GM23338 (cell line): ENCODE measurements around the gene SLCO3A1. TPM values are rescaled to one million over a fixed set of nuclear protein-coding genes. Genes with fewer than 3 reads are reported as not detected.
A peak's percentile ranks its signal among the peaks of the same experiment; 100 is the strongest.

Experiments used
- ATAC-seq: fragments of 200-7000 bp; cut with Tn5 transposase; 3 replicates; pipeline ENCODE4 v1.9.1; 2020
- DNase-seq: peaks from one replicate; pipeline ENCODE4 v3.0.0-alpha.2; 2015; ENCODE audit warnings: low spot score
- H2AFZ ChIP-seq: fragments of 200-600 bp; sonication (generic); 2 replicates; pipeline ENCODE4 v1.8.0; 2016; ENCODE audit warnings: antibody characterized with exemption, mild to moderate bottlenecking, moderate library complexity
- H3F3A ChIP-seq: fragments of 200-600 bp; sonication (generic); replicated peaks from 2 replicates; pipeline ENCODE4 v1.8.0; 2017; ENCODE audit warnings: antibody characterized with exemption, mixed run types, low read depth
- H3K27ac ChIP-seq: fragments of 200-600 bp; sonication (generic); 2 replicates; pipeline ENCODE4 v1.6.1; 2016; ENCODE audit warnings: low read depth
- H3K27me3 ChIP-seq: fragments of 200-600 bp; sonication (generic); 2 replicates; pipeline ENCODE4 v1.8.0; 2016; ENCODE audit warnings: mild to moderate bottlenecking, mixed run types, moderate library complexity; ENCODE audit not compliant: insufficient read depth
- H3K36me3 ChIP-seq: fragments of 200-600 bp; sonication (generic); 2 replicates; pipeline ENCODE4 v1.8.0; 2016; ENCODE audit warnings: mild to moderate bottlenecking; ENCODE audit not compliant: insufficient read depth
- H3K4me1 ChIP-seq: fragments of 200-600 bp; sonication (generic); 2 replicates; pipeline ENCODE4 v1.8.0; 2016; ENCODE audit warnings: mild to moderate bottlenecking, moderate library complexity; ENCODE audit not compliant: insufficient read depth
- H3K4me2 ChIP-seq: fragments of 200-600 bp; sonication (generic); 2 replicates; pipeline ENCODE4 v1.7.1; 2017; ENCODE audit warnings: mixed run types
- H3K4me3 ChIP-seq: fragments of 200-600 bp; sonication (generic); 2 replicates; pipeline ENCODE4 v1.6.1; 2016; ENCODE audit warnings: mixed run types
- H3K79me2 ChIP-seq: fragments of 200-600 bp; sonication (generic); replicated peaks from 2 replicates; pipeline ENCODE4 v1.8.0; 2017; ENCODE audit warnings: mild to moderate bottlenecking; ENCODE audit not compliant: insufficient read depth
- H3K9me2 ChIP-seq: fragments of 200-600 bp; sonication (generic); 2 replicates; pipeline ENCODE4 v1.8.0; 2017; ENCODE audit not compliant: insufficient read depth
- H4K20me1 ChIP-seq: fragments of 200-600 bp; sonication (generic); replicated peaks from 2 replicates; pipeline ENCODE4 v1.8.0; 2017; ENCODE audit warnings: mild to moderate bottlenecking; ENCODE audit not compliant: insufficient read depth
- H3K27ac Mint-ChIP-seq: 2 replicates; pipeline ENCODE4 v1.8.0; 2020; ENCODE audit warnings: inconsistent platforms, mild to moderate bottlenecking, moderate library complexity, mixed read lengths
- H3K27me3 Mint-ChIP-seq: 3 replicates; pipeline ENCODE4 v1.8.0; 2022; ENCODE audit warnings: low read depth, mild to moderate bottlenecking, moderate library complexity, mixed read lengths, inconsistent platforms; ENCODE audit not compliant: insufficient read depth, poor library complexity
- H3K36me3 Mint-ChIP-seq: 3 replicates; pipeline ENCODE4 v1.8.0; 2021; ENCODE audit warnings: low read depth, mild to moderate bottlenecking, inconsistent platforms, moderate library complexity, mixed read lengths
- H3K4me1 Mint-ChIP-seq: 3 replicates; pipeline ENCODE4 v1.8.0; 2020; ENCODE audit warnings: mild to moderate bottlenecking, inconsistent platforms, mixed read lengths
- H3K4me3 Mint-ChIP-seq: 3 replicates; pipeline ENCODE4 v1.8.0; 2021; ENCODE audit warnings: moderate library complexity, mild to moderate bottlenecking, inconsistent platforms, mixed read lengths
- H3K9me3 Mint-ChIP-seq: 3 replicates; pipeline ENCODE4 v1.8.0; 2020; ENCODE audit warnings: moderate library complexity, mild to moderate bottlenecking, inconsistent platforms, mixed read lengths
- CREB1 ChIP-seq: fragments of 250-450 bp; sonication (Bioruptor Pico); IDR thresholded peaks from 2 replicates; pipeline ENCODE4 v1.5.0; 2020; ENCODE audit warnings: low read depth, mild to moderate bottlenecking, moderate library complexity
- CTCF ChIP-seq, 2 experiments: fragments of 200-600 bp in 1 of 2; sonication (generic) in 1 of 2; conservative IDR thresholded peaks; 2 replicates each; pipeline versions ENCODE4 v1.5.1 to v1.6.1; 2016 to 2017; ENCODE audit warnings: antibody characterized with exemption in 2 of 2, low read depth in 2 of 2, mild to moderate bottlenecking in 2 of 2, moderate library complexity in 1 of 2
- ETS1 ChIP-seq: IDR thresholded peaks from 2 replicates; pipeline ENCODE4 v1.6.1; 2016; ENCODE audit warnings: antibody characterized with exemption
- EZH2 ChIP-seq: fragments of 200-600 bp; sonication (generic); IDR thresholded peaks from one replicate; pipeline ENCODE4 v1.8.0; 2017; ENCODE audit warnings: antibody characterized with exemption, mild to moderate bottlenecking, low read depth; ENCODE audit not compliant: unreplicated experiment
- JUNB ChIP-seq: IDR thresholded peaks from one replicate; pipeline ENCODE4 v1.6.1; 2016; ENCODE audit warnings: antibody characterized with exemption; ENCODE audit not compliant: unreplicated experiment
- NANOG ChIP-seq: IDR thresholded peaks from 2 replicates; pipeline ENCODE4 v1.6.1; 2016; ENCODE audit warnings: antibody characterized with exemption, borderline replicate concordance
- POLR2AphosphoS5 ChIP-seq: IDR thresholded peaks from 2 replicates; pipeline ENCODE4 v1.6.1; 2016; ENCODE audit warnings: antibody characterized with exemption, low read depth
- REST ChIP-seq: IDR thresholded peaks from one replicate; pipeline ENCODE4 v1.6.1; 2018; ENCODE audit warnings: antibody characterized with exemption; ENCODE audit not compliant: unreplicated experiment
- STAT1 ChIP-seq: IDR thresholded peaks from one replicate; pipeline ENCODE4 v1.6.1; 2016; ENCODE audit warnings: antibody characterized with exemption; ENCODE audit not compliant: unreplicated experiment
- ZNF114 ChIP-seq: fragments of 250-450 bp; sonication (Bioruptor Pico); IDR thresholded peaks from 2 replicates; pipeline ENCODE4 v1.5.0; 2020; ENCODE audit warnings: mild to moderate bottlenecking, moderate library complexity
- ZNF331 ChIP-seq: fragments of 250-450 bp; sonication (Bioruptor Pico); IDR thresholded peaks from 2 replicates; pipeline ENCODE4 v1.5.0; 2020; ENCODE audit warnings: low read depth, mild to moderate bottlenecking, moderate library complexity
- ZNF462 ChIP-seq: fragments of 250-450 bp; sonication (Bioruptor Pico); IDR thresholded peaks from 2 replicates; pipeline ENCODE4 v1.5.0; 2020; ENCODE audit warnings: mild to moderate bottlenecking, moderate library complexity
- polyA plus RNA-seq: library from polyadenylated mRNA; unstranded; fragments of >200 nt; fragmentation: Nextera tagmentation; extraction: Ambion mirVana; gene quantifications from 2 replicates; pipeline ENCODE4 v1.2.1, GENCODE V29; 2016
- total RNA-seq: library from RNA; depleted of rRNA; stranded (reverse); fragments of >200 nt; shearing (Covaris generic); gene quantifications from 2 replicates; pipeline ENCODE4 v1.2.3, GENCODE V29; 2014

Gene SLCO3A1
- total and polyA plus RNA-seq, 2 experiments from 2014 or later: 7.3 to 9.4 TPM

GRCh38 chr15:91855684-91856489 lies 2.4 kb downstream of the SLCO3A1 start:
- H3K27ac ChIP-seq: no peak overlapping the region
- H2AFZ ChIP-seq: no peak overlapping the region
- peak overlapping the region; percentile 78 for H3K4me3 ChIP-seq
- ATAC-seq (peak; percentile 60), DNase-seq (peak; percentile 94)
- H3K27me3 Mint-ChIP-seq: peaks cover 16% of the 10 kb centered on the region
- H3K27ac Mint-ChIP-seq: no peak overlapping the region; the same call in 1 of the 2 replicates
- no peaks in the 10 kb centered on the region for H3K9me2 ChIP-seq
- peaks cover 51% of the 10 kb centered on the region for H3K79me2 ChIP-seq
- H3K27me3 ChIP-seq: peaks cover 17% of the 10 kb centered on the region
- H4K20me1 ChIP-seq: peaks cover 7% of the 10 kb centered on the region
- H3F3A ChIP-seq: 0 out of 2 replicates have a peak, but pooled peaks cover 13% of the 10 kb centered on the region
- H3K4me1 Mint-ChIP-seq: peaks cover 39% of the 10 kb centered on the region
- peak overlapping the region; percentile 88 for H3K4me2 ChIP-seq
- H3K9me3 Mint-ChIP-seq: no peaks in the 10 kb centered on the region
- no peak overlapping the region for H3K4me3 Mint-ChIP-seq
- H3K36me3 ChIP-seq: no peaks in the 10 kb centered on the region
- peaks cover 36% of the 10 kb centered on the region for H3K4me1 ChIP-seq
- TF ChIP-seq CREB1 (CRISPR knock-in tag) (0 out of 2 replicates have a peak, but pooled peaks have one; percentile 14), STAT1 (no peak), ZNF462 (CRISPR knock-in tag) (peak; percentile 85), ZNF331 (no peak), JUNB (no peak), ZNF114 (no peak), NANOG (no peak), REST (no peak), EZH2 (no peak), CTCF (conservative IDR thresholded peaks at IDR 0.05; ENCODE audit: low read depth in 2 of 2) (peak; percentile 64), POLR2AphosphoS5 (no peak), ETS1 (no peak)
- H3K36me3 Mint-ChIP-seq: no peaks in the 10 kb centered on the region
